ENCODE results near the gene PARPBP.
"Not testable (repeated sequence)": the region's sequence is repeated elsewhere in the genome, so short reads cannot be mapped to it uniquely, and the experiment has no call there.

Gene PARPBP, protein sequence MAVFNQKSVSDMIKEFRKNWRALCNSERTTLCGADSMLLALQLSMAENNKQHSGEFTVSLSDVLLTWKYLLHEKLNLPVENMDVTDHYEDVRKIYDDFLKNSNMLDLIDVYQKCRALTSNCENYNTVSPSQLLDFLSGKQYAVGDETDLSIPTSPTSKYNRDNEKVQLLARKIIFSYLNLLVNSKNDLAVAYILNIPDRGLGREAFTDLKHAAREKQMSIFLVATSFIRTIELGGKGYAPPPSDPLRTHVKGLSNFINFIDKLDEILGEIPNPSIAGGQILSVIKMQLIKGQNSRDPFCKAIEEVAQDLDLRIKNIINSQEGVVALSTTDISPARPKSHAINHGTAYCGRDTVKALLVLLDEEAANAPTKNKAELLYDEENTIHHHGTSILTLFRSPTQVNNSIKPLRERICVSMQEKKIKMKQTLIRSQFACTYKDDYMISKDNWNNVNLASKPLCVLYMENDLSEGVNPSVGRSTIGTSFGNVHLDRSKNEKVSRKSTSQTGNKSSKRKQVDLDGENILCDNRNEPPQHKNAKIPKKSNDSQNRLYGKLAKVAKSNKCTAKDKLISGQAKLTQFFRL

DNA sequence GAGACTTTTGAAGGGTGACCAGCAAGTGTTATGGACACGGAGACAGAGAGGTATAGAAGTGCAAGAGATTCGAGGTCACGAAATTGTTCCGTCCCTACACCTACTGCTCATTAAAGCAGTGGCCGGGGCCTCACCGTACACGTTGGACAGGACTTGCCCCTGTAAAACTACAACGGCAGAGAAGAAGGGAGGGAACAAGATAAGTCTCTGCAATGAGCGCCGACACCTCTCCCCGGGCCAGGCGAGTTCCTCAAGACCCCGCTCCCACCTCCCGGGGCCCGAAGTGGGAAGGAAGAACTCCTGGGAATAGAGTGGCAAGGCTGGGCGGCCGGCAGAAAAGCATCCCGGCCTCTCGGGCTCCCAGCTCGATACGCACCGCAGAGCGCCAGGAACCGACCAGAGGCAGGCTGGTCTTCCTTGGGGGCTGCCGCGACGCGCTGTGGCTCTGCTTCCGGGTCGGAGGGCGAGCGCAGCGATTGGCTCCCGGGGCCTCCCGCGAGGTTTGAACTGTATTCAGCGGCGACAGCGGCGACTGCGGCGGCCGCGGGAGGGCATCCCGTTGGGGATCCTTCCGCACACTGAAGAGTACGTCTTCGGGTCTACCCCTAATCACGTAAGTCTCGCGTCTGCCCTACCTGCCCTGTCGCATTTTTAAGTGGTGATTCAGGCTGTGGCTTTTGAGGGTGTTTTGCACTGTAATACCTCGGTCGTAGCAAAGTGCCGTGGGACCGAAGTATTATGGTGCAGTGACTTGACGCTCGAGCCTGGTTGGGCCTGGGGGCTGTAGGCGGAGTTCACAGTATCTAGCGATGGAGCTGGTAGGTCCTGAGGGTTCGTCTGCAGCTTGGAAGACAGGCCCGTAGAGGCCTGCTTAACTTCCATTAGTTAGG, at the start of gene PARPBP, which contains the start of gene NUP37:
TSS of gene PARPBP (plus strand) at position 510 of the 890 bp plus-strand sequence. CDS start 3,706 bp downstream, outside the sequence.
TSS of gene NUP37 (minus strand) at position 441 of the 890 bp plus-strand sequence. CDS start 1,596 bp downstream, outside the sequence.
- DNase-seq: peak; percentile 81 to 92

DNA sequence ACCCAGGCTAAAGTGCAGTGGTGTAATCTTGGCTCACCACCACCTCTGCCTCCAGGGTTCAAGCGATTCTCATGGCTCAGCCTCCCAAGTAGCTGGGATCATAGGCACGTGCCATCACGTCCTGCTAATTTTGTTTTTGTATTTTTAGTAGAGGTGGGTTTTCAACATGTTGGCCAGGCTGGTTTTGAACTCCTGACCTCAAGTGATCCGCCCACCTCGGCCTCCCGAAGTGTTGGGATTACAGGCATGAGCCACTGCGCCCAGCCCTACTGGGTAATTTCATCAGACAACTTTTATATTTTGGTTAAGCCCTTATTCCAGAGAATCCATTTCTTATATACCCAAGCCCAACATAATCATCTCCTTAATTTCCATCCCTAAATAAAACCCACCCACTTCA, 47.9 kb upstream of the PARPBP start:
- not testable (repeated sequence) for DNase-seq

DNA sequence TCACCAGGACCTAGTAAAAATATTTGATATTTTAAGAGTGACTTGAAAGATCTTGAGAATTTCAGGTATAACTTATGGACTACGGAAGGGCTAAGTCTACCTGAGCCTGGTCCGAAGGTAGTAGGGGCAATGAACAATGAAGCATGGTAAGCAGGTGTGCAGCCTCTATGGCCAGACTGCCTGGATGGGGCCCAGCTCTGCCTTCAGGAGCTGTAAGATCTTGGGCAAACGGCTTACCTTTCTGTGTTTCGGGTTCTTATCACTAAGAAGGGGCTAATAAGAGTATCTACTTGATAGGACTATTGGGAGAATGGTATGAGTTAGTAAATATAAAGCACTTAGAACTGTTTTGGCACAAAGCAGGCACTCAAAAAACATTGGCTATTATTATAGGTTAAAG, 39.1 kb upstream of the PARPBP start:
- no peak for DNase-seq

DNA sequence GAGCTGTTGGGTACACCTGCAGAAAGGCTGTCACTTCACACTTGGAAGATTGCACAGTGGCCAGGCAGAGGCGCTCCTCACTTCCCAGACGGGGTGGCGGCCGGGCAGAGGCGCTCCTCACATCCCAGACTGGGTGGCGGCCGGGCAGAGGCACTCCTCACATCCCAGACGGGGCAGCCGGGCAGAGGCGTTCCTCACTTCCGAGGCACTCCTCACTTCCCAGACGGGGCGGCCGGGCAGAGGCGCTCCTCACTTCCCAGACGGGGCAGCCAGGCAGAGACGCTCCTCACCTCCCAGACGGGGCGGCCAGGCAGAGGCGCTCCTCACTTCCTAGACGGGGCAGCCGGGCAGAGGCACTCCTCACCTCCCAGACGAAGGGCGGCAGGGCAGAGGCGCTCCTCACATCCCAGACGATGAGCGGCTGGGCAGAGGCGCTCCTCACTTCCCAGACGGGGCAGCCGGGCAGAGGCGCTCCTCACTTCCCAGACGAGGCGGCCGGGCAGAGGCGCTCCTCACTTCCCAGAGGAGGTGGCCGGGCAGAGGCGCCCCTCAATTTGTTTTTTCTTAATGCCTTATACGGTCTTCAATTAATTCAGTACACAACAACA, 30.7 kb upstream of the PARPBP start:
- not testable (repeated sequence) for DNase-seq

DNA sequence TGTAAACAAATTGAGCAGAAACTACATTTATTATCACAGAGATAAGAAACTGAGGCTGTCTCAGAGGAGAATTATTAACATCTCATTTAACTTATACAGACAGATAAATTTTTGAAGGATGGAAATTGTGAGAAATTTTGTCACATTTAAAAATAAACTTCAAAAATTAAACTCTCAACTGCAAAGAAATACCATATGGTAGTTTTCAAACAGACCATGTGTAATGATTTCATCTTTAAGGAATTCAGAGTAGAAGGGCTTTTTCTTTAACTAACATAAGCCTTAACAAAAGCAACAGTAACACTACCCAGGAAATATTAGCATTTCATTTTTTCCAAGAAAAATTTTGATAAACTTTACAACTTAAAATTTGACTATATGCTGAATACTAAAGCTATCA, 26.7 kb upstream of the PARPBP start:
- no peak for DNase-seq

DNA sequence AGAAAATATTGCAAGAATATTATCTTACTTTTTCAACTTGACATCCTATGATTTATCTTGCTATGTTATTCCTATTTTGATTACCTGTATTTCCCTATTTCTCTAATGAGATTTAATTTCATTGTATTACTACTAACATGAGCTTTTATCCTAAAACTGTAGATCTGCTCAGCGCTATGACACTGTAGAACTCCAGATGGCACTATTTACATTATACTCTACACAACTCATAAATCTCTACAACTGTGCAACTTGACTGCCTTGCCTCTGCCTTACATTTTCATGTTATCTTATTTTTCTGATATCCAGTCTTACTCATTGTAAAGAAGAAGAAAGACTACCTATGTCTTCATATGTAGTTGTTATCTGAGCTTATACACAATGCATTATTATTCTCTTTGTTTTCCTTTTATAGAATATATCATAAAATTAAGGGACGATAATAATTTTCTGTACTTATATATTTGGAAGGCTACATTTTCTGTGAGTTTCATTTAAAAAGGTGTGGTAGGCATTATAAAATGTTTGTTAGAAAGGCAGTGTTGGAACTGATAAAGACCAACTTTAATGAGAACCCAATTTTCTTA, 24.2 kb upstream of the PARPBP start:
- DNase-seq: peak; percentile 20 to 43

DNA sequence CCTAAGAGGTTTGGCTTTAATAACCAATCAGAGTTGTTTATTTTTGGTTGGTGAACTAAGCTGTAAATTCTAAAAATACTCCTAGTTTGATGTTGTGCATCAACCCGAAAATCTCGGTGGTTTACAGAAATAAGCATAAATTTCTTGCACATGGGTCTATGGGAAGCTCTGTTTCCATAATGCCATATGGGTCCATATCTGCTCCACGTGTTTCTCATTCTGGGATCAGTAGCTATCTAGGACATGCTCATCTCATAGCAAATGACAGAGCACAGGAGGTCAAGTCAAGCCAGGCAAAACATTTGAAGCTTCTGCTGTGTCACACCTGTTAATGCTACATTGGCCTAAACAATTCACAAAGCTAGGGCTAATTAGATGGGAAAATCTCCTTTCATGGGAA, 23.1 kb upstream of the PARPBP start:
- DNase-seq: no peak

DNA sequence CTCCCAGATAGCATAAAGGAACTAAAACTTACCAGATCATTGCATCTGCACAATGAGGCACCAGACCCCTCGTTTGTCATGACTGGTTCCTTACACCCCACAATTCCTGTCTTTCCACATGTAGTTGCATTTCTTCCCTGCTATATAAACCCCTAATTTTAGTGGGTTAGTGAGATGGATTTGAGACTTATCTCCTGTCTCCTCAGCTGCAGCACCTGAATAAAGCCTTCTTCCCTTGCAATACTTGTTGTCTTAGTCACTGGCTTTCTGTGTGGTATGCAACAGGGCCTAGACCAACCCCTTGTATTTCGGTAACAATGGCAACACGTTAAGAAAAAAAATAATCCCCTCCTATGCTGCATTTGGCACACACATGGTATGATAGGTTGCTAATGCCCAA, 13.1 kb upstream of the PARPBP start:
- no peak for DNase-seq

DNA sequence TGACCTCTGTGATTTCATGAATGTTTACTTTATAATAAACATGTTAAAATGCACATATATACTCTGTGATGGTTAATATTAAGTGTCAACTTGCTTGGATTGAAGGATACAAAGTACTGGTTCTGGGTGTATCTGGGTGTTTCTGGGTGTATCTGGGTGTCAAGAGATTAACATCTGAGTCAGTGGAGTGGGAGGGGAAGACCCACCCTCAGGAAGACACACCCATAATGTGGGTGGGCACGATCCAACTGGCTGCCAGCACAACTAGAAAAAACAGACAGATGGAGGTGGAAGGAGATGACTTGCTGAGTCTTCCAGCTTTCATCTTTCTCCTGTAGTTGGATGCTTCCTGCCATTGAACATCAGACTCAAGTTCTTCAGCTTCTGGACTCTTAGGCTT, 12.0 kb upstream of the PARPBP start:
- no peak for DNase-seq

DNA sequence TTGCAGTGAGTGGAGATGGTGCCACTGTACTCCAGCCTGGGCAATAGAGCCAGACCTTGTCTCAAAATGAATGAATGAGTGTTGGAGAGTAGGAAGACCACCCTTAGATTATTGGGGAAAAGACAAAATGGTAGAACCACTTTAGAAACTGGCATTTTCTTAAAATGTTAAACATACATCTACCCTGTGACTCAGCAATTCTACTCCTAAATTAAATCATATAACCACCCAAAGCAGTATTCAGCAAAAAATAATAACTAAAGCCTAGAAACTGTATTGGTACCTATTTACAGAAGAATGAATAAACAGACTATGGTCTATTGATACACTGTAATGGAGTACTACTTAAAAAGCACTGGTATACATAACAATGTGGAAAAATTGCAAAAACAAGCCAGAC, 9.2 kb upstream of the PARPBP start:
- DNase-seq: no peak

DNA sequence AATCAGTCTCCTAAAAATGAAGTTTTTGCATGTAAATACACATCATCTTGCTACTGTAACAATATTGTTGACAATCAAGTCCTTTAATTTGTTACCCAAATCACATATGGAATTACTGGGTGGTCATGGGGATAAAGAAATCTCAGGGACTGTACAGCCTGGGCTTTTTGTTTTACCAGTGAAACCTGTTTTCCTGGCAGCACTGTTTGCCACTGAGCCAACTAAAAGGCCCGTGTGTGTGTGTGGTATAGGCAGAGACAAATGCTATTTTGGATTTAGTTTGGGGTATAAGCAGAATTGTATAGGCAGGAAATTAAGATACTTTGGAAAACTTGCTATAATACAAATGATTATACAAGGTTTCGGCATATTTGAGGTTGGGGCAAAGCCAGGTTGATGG, 5.8 kb upstream of the PARPBP start:
- DNase-seq: no peak

DNA sequence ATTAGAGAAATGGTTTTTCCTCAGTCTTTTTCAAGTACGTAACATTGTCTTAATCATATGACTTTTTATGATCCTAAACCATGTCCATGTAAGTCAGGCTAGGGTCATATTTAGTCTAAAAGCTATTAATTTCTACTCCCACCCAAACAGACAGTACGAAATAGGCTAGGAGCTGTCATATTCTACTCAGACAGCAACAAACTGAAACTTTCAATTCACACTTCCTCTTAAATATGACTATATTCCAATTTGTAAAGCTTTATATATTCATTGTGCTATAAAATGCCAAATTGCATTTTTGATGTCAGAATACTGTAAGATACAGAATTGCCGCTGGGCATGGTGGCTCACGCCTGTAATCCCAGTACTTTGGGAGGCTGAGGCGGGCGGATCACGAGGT, 3.6 kb upstream of the PARPBP start:
- DNase-seq: no peak

DNA sequence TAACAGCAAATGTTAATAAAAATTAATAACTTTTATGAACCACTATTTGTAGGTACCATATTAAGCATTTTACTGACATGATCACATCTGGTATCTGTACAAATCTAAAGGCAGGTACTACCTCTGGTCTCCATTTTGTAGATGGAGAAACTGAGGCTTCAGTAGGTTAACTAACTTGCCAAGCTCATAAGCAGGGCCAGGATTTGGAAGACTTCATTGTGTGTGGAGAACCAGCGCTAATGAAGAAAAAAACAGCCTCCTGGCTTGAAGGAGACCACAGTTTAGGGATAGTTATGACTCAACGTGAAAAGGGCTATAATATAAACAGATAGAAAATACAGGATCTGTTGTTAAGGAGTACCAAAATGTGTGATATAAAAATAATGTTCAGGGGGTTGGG, 1.1 kb upstream of the PARPBP start:
- DNase-seq: no peak

DNA sequence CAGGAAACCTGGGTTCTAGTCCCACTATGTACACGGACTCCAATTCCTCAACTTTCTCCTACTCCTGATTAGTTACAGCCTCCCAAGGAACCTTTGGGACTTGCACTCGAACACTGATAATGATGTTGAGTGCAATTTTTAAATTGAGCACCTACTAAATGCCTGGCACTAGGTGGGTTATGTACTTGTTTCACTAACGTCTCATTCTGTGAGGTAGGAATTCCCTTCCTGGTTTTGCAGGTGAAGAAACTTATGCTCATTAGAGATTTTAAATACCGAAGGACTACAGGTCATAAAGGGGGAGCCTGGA, 536 bp downstream of the PARPBP start:
- DNase-seq: peak in 1 of 2 donors; percentile 3

DNA sequence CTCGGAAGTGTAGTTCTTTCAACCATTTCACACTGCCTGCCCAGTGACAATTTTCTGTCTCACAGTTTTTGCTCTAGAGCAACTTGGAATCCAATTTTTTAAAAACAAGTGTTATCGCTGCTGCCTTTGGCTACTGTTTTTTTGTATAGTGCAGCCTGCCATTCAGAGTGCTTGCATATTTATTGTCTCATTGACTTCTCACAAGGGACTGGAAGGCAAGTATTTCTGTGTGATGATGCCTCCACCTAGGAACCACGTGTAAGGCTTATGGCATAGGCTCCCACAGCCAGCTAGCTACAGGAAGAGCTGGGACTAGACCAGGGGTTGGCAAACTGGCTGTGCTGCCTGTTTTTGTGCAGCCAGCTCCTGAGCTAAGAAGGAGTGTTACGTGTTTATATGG, 903 bp downstream of the PARPBP start:
- peak in 1 of 2 donors; percentile 7 for DNase-seq

DNA sequence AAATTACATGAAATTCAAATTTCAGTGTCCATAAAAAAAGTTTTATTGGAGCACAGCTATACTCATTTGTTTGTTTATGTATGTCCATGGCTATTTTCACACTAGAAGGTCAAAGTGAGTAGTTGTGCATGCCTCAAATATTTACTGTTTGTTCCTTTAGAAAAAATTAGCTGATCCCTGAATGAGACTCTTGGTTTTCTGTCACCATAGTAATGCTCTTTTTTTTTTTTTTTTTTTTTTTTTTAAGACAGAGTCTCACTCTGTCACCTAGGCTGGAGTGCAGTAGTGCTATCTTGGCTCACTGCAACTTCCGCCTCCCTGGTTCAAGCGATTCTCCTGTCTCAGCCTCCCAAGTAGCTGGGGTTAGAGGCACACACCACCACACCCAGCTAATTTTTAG, 1.3 kb downstream of the PARPBP start:
- not testable (repeated sequence) for DNase-seq

DNA sequence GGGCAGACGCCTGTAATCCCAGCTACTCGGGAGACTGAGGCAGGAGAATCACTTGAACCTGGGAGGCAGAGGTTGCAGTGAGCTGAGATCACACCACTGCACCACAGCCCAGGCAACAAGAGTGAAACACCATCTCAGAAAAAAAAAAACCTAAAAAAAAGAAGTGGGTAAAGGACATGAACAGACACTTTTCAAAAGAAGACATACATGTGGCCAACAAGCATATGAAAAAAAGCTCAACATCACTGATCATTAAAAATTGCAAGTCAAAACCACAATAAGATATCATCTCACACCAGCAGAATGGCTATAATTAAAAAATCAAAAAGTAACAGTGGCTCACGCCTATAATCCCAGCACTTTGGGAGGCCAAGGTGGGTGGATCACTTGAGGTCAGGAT, 10.7 kb downstream of the PARPBP start:
- DNase-seq: not testable (repeated sequence)

DNA sequence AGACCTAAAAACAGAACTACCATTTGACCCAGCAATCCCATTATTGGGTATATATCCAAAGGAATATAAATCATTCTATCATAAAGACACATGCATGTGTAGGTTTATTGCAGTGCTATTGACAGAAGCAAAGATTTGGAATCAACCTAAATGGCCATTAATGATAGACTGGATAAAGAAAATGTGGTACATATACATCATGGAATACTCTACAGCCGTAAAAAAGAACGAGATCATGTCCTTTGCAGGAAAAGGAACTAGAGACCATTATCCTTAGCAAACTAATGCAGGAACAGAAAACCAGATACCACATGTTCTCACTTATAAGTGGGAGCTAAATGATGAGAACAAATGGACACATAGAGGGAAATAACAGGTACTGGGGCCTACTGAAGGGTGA, 11.5 kb downstream of the PARPBP start:
- DNase-seq: not testable (repeated sequence)

DNA sequence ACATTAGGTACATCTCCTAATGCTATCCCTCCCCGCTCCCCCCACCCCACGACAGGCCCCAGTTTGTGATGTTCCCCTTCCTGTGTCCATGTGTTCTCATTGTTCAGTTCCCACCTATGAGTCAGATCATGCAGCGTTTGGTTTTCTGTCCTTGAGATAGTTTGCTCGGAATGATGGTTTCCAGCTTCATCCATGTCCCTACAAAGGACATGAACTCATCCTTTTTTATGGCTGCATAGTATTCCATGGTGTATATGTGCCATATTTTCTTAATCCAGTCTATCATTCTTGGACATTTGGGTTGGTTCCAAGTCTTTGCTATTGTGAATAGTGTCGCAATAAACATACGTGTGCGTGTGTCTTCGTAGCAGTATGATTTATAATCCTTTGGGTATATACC, 17.6 kb downstream of the PARPBP start:
- not testable (repeated sequence) for DNase-seq

DNA sequence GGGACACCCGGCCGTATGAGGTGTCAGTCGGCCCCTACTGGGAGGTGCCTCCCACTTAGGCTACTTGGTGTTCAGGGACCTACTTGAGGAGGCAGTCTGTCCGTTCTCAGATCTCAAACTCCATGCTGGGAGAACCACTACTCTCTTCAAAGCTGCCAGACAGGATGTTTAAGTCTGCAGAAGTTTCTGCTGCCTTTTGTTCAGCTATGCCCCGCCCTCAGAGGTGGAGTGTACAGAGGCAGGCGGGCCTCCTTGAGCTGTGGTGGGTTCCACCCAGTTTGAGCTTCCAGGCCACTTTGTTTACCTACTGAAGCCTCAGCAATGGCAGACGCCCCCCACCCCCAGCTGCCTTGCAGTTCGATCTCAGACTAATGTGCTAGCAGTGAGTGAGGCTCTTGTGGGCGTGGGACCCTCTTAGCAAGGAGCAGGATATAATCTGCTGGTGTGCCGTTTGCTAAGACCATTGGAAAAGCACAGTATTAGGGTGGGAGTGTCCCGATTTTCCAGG, 22.9 kb downstream of the PARPBP start:
- DNase-seq: not testable (repeated sequence)

DNA sequence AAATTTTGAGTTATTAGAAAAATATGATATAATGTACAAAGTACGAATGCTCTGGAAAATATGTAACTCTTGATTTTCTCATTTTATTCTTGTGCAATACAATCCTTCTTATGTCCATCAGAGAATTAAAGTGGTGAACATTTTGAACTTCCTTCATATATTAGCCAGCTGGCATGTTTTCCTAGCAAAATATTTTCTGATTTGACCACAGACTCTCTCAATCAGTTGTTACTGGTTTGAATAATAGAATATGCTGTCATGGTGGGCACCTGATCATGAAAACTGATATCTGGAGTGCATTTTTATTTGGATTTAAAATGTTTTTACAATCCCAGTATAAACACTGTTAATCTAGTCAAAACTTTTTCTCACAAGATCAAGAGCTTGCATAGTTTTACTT, 24.2 kb downstream of the PARPBP start:
- no peak for DNase-seq

DNA sequence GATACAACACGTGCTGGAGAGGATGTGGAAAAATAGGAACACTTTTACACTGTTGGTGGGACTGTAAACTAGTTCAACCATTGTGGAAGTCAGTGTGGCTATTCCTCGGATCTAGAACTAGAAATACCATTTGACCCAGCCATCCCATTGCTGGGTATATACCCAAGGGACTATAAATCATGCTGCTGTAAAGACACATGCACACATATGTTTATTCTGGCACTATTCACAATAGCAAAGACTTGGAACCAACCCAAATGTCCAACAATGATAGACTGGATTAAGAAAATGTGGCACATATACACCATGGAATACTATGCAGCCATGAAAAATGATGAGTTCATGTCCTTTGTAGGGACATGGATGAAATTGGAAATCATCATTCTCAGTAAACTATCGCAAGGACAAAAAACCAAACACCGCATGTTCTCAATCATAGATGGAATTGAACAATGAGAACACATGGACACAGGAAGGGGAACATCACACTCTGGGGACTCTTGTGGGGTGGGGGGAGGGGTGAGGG, 27.1 kb downstream of the PARPBP start:
- not testable (repeated sequence) for DNase-seq
